Fibroblast of villous mesenchyme (primary cell): ENCODE measurements around the gene ABTB1. TPM values are rescaled to one million over a fixed set of nuclear protein-coding genes. Genes with fewer than 3 reads are reported as not detected.

Experiments
- DNase-seq: peaks from one replicate; pipeline ENCODE4 v3.0.0-alpha.2; 2010; ENCODE audit warnings: low read depth
- H3K4me3 ChIP-seq: 2 replicates; pipeline ENCODE4 v1.5.1; 2011; ENCODE audit warnings: low read depth, mild to moderate bottlenecking, low read length
- total RNA-seq: library from RNA; depleted of rRNA; stranded (reverse); fragments of >200 nt; gene quantifications from 2 replicates; pipeline ENCODE4 v1.2.3, GENCODE V29; 2012
- TF ChIP-seq, protein P1 (sequence below): IDR thresholded peaks from 2 replicates; pipeline ENCODE4 v1.5.1; 2012; ENCODE audit warnings: low read depth, mild to moderate bottlenecking, low read length; ENCODE audit not compliant: insufficient read depth

Gene ABTB1
- total RNA-seq, 1 donor, result 3.5 TPM

DNA sequence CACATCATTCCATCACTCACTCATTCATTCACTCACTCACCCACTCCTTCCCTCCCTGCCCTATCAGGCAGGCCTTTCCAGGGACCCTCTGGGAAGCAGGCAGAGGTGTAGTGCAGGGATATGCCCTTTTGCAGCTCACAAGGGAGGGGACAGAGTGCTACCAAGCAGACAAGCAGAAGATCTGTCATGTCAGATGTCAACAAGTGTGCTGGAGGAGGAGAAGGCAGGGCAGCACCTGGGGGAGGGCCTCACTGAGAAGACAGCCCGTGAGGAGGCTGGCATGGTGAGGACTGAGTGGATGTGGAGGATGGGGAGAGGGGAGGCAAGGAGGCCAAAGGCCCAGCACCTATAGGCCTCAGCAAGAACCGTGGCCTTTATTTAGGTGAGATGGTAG is 15.3 kb downstream of the ABTB1 start:
- no peak overlapping the region for H3K4me3 ChIP-seq
- no peak for DNase-seq
- TF ChIP-seq, protein P1, sequence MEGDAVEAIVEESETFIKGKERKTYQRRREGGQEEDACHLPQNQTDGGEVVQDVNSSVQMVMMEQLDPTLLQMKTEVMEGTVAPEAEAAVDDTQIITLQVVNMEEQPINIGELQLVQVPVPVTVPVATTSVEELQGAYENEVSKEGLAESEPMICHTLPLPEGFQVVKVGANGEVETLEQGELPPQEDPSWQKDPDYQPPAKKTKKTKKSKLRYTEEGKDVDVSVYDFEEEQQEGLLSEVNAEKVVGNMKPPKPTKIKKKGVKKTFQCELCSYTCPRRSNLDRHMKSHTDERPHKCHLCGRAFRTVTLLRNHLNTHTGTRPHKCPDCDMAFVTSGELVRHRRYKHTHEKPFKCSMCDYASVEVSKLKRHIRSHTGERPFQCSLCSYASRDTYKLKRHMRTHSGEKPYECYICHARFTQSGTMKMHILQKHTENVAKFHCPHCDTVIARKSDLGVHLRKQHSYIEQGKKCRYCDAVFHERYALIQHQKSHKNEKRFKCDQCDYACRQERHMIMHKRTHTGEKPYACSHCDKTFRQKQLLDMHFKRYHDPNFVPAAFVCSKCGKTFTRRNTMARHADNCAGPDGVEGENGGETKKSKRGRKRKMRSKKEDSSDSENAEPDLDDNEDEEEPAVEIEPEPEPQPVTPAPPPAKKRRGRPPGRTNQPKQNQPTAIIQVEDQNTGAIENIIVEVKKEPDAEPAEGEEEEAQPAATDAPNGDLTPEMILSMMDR, result no peak

DNA sequence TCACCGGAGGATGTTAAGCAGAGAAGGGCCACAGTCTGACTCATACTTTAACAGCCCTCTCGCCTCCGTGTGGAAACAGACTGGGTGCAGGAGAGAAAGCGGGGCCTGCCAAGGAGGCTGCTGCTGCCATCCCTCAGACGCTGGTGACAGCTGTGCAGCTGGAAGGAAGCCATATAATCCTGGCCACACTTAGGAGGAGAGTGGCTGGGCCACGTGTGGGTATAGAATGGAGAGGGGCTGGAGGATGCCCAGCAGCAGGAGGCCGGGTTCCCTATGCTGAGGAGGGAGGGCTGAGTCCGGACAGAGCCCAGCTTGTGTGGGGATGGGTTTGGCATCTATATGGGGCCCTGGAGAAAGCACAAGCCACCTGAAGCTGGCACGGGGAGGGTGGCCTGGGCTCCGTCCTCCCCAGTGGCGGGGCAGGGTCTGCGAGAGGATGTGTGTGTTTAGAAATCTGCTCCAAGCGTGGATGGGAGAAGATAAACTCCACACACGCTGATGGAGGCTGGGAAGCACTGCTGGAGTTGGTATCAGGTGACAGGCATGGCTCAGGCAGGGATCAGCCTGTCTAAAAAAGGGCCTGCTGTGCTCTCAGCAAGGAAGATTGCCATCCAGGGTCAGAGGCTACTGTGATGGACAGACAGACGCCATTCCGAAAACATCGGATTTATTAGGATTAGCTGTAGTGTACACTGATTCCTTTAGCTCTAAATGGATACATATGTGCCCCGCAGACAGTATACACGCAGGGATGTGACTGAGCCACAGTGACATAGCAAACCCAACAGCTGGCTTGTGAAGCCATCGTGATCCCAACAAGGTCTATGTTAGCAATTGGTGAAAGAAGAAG is 15.9 kb downstream of the ABTB1 start:
- DNase-seq, result peak; percentile 29

DNA sequence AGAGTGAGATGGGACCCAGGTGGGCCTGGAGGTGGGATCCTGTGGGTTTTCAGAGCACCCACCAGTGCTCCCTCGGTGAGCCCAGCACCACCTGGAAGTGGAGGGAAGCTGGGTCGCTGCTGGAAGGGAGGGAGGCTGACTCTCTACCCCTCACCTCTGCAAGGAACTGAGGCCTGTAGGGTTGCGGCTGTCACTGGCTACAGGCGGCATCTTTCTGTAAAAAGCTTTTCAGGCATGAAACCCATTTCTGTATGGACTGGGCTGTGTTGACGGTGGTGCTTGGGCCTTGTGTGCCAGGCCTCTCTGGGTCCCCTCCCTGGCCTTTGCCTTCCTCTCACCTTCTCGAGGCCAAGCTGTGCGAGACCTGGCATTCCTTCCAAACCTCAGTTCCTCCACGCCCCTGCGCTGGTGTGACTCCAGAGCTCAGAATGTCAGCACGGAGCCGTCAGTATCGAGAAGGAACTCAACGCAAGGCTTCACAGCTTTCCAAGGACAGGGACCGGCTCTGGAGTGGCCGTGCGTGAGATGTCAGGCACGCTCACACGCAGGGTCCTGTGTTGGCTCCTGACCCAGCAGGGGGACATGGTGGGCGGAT is 16.6 kb downstream of the ABTB1 start:
- TF ChIP-seq, protein P1, result no peak
- H3K4me3 ChIP-seq, result no peak overlapping the region
- no peak for DNase-seq

More for the DNA sequence above, 15.9 kb downstream of the ABTB1 start:
- no peak overlapping the region for H3K4me3 ChIP-seq
- TF ChIP-seq, protein P1, result no peak

DNA sequence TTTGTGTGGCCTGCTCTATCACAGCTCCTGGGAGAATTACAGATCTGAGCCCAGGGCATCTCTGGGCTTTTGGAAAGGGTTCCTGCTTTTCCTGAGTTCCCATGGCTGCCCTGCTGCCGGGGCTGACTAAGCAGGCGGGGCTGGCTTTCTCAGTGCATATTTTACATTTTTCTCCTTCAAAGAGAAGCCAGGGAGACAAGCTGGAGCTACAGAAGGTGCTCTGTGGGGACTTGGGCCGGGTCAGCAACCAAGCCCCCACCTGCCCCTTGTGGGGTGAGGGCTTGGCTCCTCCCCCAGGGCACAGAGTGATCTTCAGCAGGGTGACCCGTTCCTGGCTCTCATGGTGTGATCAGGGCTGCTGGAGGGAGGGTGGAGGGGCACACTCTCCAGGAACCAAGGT is 17.4 kb downstream of the ABTB1 start:
- TF ChIP-seq, protein P1, result no peak
- H3K4me3 ChIP-seq, result no peak overlapping the region
- peak; percentile 34 for DNase-seq

DNA sequence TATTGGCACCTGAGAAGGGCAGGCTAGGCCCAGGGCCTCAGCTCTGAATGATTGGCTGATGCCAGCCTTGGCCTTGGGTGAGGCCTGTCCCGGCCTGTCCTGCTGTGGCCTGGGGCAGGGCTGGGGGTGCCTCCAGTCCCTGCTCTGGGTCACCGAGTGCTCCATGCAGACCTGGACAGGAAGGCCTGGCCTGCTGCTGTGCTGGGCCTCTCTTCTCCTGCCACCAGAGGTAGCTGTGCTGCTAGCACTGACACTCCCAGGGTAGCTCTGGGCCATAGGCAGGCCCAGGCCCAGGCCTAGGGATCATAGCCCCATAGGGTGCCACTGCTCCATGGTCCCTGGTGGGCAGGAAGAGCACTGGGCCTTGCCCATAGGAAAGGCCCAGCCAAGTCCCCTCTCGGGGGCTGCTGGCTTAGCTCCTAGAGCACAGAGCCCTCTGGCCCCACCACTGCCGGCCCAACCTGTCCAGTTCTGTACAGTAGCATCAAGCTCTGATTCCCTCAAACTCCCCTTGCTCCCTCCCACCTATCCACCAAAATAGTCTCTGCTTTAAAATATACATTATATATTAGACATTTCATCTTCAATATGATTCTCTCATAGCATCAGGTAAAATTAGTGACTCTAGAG is 18.2 kb downstream of the ABTB1 start:
- H3K4me3 ChIP-seq, result no peak overlapping the region
- DNase-seq, result peak; percentile 64
- TF ChIP-seq, protein P1, result peak; percentile 88

DNA sequence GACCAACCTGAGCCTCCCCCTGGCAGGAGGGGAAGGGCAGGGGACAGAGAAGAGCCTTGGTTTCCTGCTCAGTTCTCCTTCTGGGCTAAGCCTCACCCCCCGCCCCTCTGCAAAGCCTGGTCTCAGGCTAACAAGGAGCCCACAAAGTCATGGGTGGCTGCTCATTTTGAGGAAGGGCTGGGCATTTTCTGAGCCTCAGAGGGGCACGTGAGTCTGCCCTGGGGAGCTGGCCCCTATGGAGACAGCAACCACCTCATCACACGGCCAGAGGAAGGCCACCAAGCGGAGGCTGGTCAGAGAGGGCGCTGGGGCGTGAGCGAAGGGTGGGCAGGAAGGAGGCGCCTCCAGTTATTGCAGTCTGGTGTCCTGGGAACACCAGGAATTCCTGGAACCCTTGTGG is 18.7 kb downstream of the ABTB1 start:
- TF ChIP-seq, protein P1, result no peak
- no peak overlapping the region for H3K4me3 ChIP-seq
- DNase-seq, result no peak
